Ishikawa (cell line): ENCODE results near the gene MARS1.

ENCODE experiments used
- CEBPB ChIP-seq: IDR thresholded peaks from 2 replicates; pipeline ENCODE4 v1.6.1; 2012
- EP300 ChIP-seq: IDR thresholded peaks from 2 replicates; pipeline ENCODE4 v1.6.1; 2012; ENCODE audit warnings: borderline replicate concordance
- FOXM1 ChIP-seq: IDR thresholded peaks from 2 replicates; pipeline ENCODE4 v1.6.1; 2012; ENCODE audit warnings: low read depth, borderline replicate concordance
- RAD21 ChIP-seq: IDR thresholded peaks from 2 replicates; pipeline ENCODE4 v1.6.1; 2012; ENCODE audit warnings: low read depth
- TAF1 ChIP-seq: IDR thresholded peaks from 2 replicates; pipeline ENCODE4 v1.6.1; 2012; ENCODE audit warnings: low read depth, mild to moderate bottlenecking
- USF1 ChIP-seq: IDR thresholded peaks from 2 replicates; pipeline ENCODE4 v1.6.1; 2012
- YY1 ChIP-seq: IDR thresholded peaks from 2 replicates; pipeline ENCODE4 v1.6.1; 2012; ENCODE audit warnings: low read depth

DNA sequence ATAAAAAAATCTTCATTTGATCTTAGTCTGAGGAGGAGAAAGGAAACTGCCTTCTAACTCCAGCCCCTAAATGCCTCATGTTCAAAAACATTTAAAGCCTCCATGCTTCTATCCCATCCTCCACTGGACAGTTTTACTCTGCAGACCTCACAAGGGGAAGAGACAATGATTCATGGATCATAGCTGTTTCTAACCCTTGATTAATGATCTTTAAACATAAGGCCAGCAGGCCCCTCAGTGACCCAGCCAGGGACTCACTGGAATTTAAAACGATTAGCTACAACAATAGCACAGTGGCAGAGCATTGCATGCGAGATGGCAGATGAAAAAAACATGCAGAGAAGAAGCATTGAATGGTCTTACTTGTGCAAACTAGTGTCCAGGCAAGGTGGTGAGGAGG is 53.1 kb downstream of the MARS1 start:
- TF ChIP-seq EP300 (no peak), CEBPB (no peak), YY1 (no peak), FOXM1 (no peak), RAD21 (no peak), TAF1 (no peak), USF1 (no peak)
